Stimulated activated CD8-positive, alpha-beta memory T cell treated with anti-CD3 and anti-CD28 coated beads, Interleukin-15, amount 100 ng/mL, for 48 hours (primary cell): ENCODE data around the gene IRF7.

ENCODE experiments used
- DNase-seq, 2 donors: peaks; one replicate each; pipeline ENCODE4 v3.0.0-alpha.2; 2020; ENCODE audit warnings: low read depth in 2 of 2

IRF7 gene

GRCh38 chr11:620935-621814, 5.4 kb upstream of the IRF7 start:
- no peak for DNase-seq

- no peak for DNase-seq
Observed at GRCh38 chr11:620201-620600, 4.5 kb upstream of the IRF7 start.

GRCh38 chr11:619628-620050, 3.9 kb upstream of the IRF7 start:
- no peak for DNase-seq

GRCh38 chr11:618856-619627, 3.3 kb upstream of the IRF7 start:
- no peak for DNase-seq

GRCh38 chr11:617912-618682, 2.3 kb upstream of the IRF7 start:
- DNase-seq = no peak

GRCh38 chr11:617199-617911, 1.6 kb upstream of the IRF7 start:
- DNase-seq = no peak

GRCh38 chr11:616320-617198, 809 bp upstream of the IRF7 start:
- DNase-seq = no peak

- DNase-seq = no peak
Observed at GRCh38 chr11:614623-615503, 887 bp downstream of the IRF7 start.

- DNase-seq = no peak
Observed at GRCh38 chr11:614021-614622, 1.6 kb downstream of the IRF7 start.

GRCh38 chr11:613369-613968, 2.3 kb downstream of the IRF7 start:
- peak; percentile 62 to 70 for DNase-seq

- no peak for DNase-seq
Observed at GRCh38 chr11:612961-613300, 2.8 kb downstream of the IRF7 start.

GRCh38 chr11:612201-612960, 3.4 kb downstream of the IRF7 start:
- DNase-seq = no peak

- no peak for DNase-seq
Observed at GRCh38 chr11:611001-611996, 4.5 kb downstream of the IRF7 start.

- DNase-seq = no peak
Observed at GRCh38 chr11:610146-610801, 5.5 kb downstream of the IRF7 start.

GRCh38 chr11:609341-609811, 6.4 kb downstream of the IRF7 start:
- DNase-seq = no peak

- no peak for DNase-seq
Observed at GRCh38 chr11:608791-609251, 6.9 kb downstream of the IRF7 start.
